ENCODE results near the gene APBB1IP. TPM values are rescaled to one million over a fixed set of nuclear protein-coding genes. Genes with fewer than 3 reads are reported as not detected.

APBB1IP gene
- total and polyA plus RNA-seq, 2 of the 8 experiments (the other 6 are each of a cell fraction or from before 2014, with no cell fraction given), result 0.05 TPM; not detected in 1

- Histone ChIP-seq H3K4me3 (ENCODE audit: extremely low read depth in 1 of 4, insufficient read depth in 2 of 4, low read depth in 3 of 4, low read length in 4 of 4) (no peak overlapping the region), H2BK5ac (ENCODE audit: low read depth, low read length) (no peak overlapping the region), H4K91ac (replicated peaks; ENCODE audit: insufficient read length, low read length) (no peak overlapping the region), H3K23ac (ENCODE audit: insufficient read length) (no peak overlapping the region), H3K79me1 (ENCODE audit: low read depth, low read length) (no peaks in the 10 kb centered on the region), H3K4me2 (ENCODE audit: insufficient read depth in 1 of 2, low read depth in 2 of 2, low read length in 2 of 2) (no peak overlapping the region), H3K9me3 (ENCODE audit: insufficient read depth in 2 of 2, low read depth in 1 of 2, low read length in 1 of 2) (no peaks in the 10 kb centered on the region), H3K18ac (ENCODE audit: extremely low read depth, low read length) (no peak overlapping the region), H2BK20ac (ENCODE audit: low read length) (no peak overlapping the region), H3K56ac (replicated peaks; ENCODE audit: insufficient read length, low read depth, low read length) (no peak overlapping the region), H4K5ac (ENCODE audit: insufficient read length, low read depth, low read length) (no peak overlapping the region), H2BK12ac (ENCODE audit: low read depth, low read length) (no peak overlapping the region), H4K8ac (ENCODE audit: extremely low read depth, insufficient read depth, low read length) (no peak overlapping the region), H3K4me1 (replicated peaks in 1 of 4; ENCODE audit: control insufficient read depth in 3 of 4, insufficient read depth in 4 of 4, low read length in 3 of 4) (0 out of 7 replicates have a peak, but pooled peaks cover 0 to 2% (median 0%) of the 10 kb centered on the region in 4 experiments), H3K4ac (replicated peaks; ENCODE audit: insufficient read length, low read depth, low read length) (no peak overlapping the region), H4K20me1 (replicated peaks in 1 of 2; ENCODE audit: control insufficient read depth in 1 of 2, insufficient read depth in 2 of 2, low read length in 2 of 2) (no peaks in the 10 kb centered on the region), H3K79me2 (ENCODE audit: control insufficient read depth in 1 of 2, insufficient read depth in 2 of 2, low read length in 2 of 2) (no peaks in the 10 kb centered on the region), H3K14ac (ENCODE audit: insufficient read length) (no peak overlapping the region), H3K36me3 (ENCODE audit: control insufficient read depth in 2 of 4, insufficient read depth in 4 of 4, low read length in 3 of 4) (no peaks in the 10 kb centered on the region), H2BK15ac (ENCODE audit: low read length) (no peak overlapping the region), H2AK5ac (ENCODE audit: low read depth, low read length) (no peak overlapping the region), H3K27ac (ENCODE audit: low read depth, low read length) (no peak overlapping the region), H3K27me3 (replicated peaks in 1 of 4; ENCODE audit: control insufficient read depth in 3 of 4, extremely low read depth in 1 of 4, insufficient read depth in 3 of 4, low read length in 3 of 4) (no peaks in the 10 kb centered on the region), H3K23me2 (ENCODE audit: low read depth, low read length) (no peaks in the 10 kb centered on the region), H2AFZ (ENCODE audit: low read length) (no peak overlapping the region), H2BK120ac (replicated peaks; ENCODE audit: low read depth, low read length) (no peak overlapping the region), H3K9ac (replicated peaks in 1 of 4; ENCODE audit: extremely low read depth in 1 of 4, low read depth in 3 of 4, low read length in 3 of 4) (no peak overlapping the region)
- TF ChIP-seq RNF2 (IDR thresholded peaks at IDR 0.05; ENCODE audit: borderline replicate concordance, low read depth, low read length, missing control alignments, poor library complexity, severe bottlenecking) (no peak), CTBP2 (IDR thresholded peaks at IDR 0.05; ENCODE audit: borderline replicate concordance, insufficient read depth, insufficient read length, low read length) (no peak), NANOG (IDR thresholded peaks at IDR 0.05; ENCODE audit: insufficient read depth, low read depth, low read length, poor library complexity, severe bottlenecking) (no peak), SRF (IDR thresholded peaks at IDR 0.05; ENCODE audit: low read depth, low read length) (no peak), KDM5A (IDR thresholded peaks at IDR 0.05; ENCODE audit: low read length) (no peak), TBP (IDR thresholded peaks at IDR 0.05; ENCODE audit: low read depth, low read length) (no peak), EP300 (IDR thresholded peaks at IDR 0.05; ENCODE audit: borderline replicate concordance in 1 of 2, low read depth in 2 of 2, low read length in 2 of 2) (no peak)
- FAIRE-seq (no peak), DNase-seq (ENCODE audit: low read depth in 1 of 2, low spot score in 2 of 2) (no peak)
- ChIA-PET CTCF (ENCODE audit: partially characterized antibody) (no interaction called here), POLR2A (ENCODE audit: partially characterized antibody) (no interaction called here)
- 96% methylated on average over 6 of the region's 7 CpGs; no CpG with 5 or more reads in 1 of the 2 experiments for WGBS, 2 experiments (ENCODE audit: extremely low coverage in 1 of 2, insufficient coverage in 1 of 2, insufficient read length in 1 of 2, insufficient replicate concordance in 2 of 2, low coverage in 1 of 2, low lambda C conversion rate in 2 of 2, missing lambda C conversion rate in 1 of 2)
These were observed 105.6 kb downstream of the APBB1IP start for GRCh38 chr10:26543567-26544306.

Data from H1 (cell line).